ENCODE results near the gene FOXN1.
"Not testable (repeated sequence)": the region's sequence is repeated elsewhere in the genome, so short reads cannot be mapped to it uniquely, and the experiment has no call there.

FOXN1 gene

GRCh38 chr17:28521311-28522085 is 15.3 kb downstream of the FOXN1 start:
- peak overlapping the region; percentile 33 for H3K27ac ChIP-seq
- H3K79me2 ChIP-seq: no peaks in the 10 kb centered on the region
- no peaks in the 10 kb centered on the region for H3K36me3 ChIP-seq (ENCODE audit: control insufficient read depth, insufficient read depth, low read length)
- no peaks in the 10 kb centered on the region for H3K9me3 ChIP-seq (ENCODE audit: control insufficient read depth, low read length)
- peaks cover 21% of the 10 kb centered on the region for H3K4me1 ChIP-seq
- no peak overlapping the region for H3K9ac ChIP-seq
- H3K4me2 ChIP-seq (ENCODE audit: low read length): peak overlapping the region; percentile 50
- no peak overlapping the region for H3K4me3 ChIP-seq (ENCODE audit: low read depth, low read length)
- no peaks in the 10 kb centered on the region for H3K27me3 ChIP-seq (ENCODE audit: control insufficient read depth, insufficient read depth, low read length)
- peak overlapping the region; percentile 60 for H2AFZ ChIP-seq
- no peak for TF ChIP-seq CTCF (IDR thresholded peaks at IDR 0.05)

DNA sequence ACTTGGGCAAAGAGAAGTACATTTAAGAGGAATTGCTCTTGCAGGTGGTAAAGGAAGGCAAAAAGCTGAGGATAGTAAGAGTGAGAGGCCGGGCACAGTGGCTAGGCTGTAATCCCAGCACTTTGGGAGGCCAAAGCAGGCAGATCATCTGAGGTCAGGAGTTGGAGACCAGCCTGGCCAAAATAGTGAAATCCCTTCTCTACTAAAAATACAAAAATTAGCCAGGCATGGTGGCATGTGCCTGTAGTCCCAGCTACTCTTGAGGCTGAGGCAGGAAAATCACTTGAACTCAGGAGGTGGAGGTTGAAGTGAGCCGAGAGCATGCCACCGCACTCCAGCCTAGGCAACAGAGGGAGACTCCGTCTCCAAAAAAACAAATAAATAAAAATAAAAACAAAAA is 16.1 kb downstream of the FOXN1 start:
- H3K27me3 ChIP-seq (ENCODE audit: control insufficient read depth, insufficient read depth, low read length); H3K9ac ChIP-seq; H2AFZ ChIP-seq; H3K9me3 ChIP-seq (ENCODE audit: control insufficient read depth, low read length); H3K4me3 ChIP-seq (ENCODE audit: low read depth, low read length); H3K27ac ChIP-seq; H3K36me3 ChIP-seq (ENCODE audit: control insufficient read depth, insufficient read depth, low read length); H3K79me2 ChIP-seq; H3K4me2 ChIP-seq (ENCODE audit: low read length): not testable (repeated sequence)
- peaks cover 21% of the 10 kb centered on the region for H3K4me1 ChIP-seq

DNA sequence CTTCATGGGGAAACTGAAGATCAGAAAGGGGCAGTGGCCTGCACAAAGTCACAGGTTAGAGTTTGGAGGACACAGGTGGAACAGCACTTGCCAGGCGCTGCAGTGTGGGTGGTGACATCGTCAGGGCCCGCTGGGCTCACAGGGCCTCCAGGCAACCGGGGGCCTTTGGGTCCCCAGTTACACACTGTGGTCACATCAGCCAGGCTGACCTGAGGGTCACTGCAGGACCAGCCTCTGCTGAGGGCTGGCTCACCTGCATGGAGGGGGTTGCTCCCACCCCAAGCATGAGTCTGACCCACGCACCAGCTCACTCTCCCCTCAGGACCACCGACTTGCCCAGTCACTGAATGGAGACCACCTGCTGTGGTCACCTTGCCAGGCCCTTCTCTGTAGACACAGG is 17.0 kb downstream of the FOXN1 start:
- Histone ChIP-seq H3K4me1 (peaks cover 21% of the 10 kb centered on the region), H2AFZ (no peak overlapping the region), H3K4me3 (ENCODE audit: low read depth, low read length) (no peak overlapping the region), H3K9ac (no peak overlapping the region), H3K27me3 (ENCODE audit: control insufficient read depth, insufficient read depth, low read length) (no peaks in the 10 kb centered on the region), H3K4me2 (ENCODE audit: low read length) (no peak overlapping the region), H3K36me3 (ENCODE audit: control insufficient read depth, insufficient read depth, low read length) (no peaks in the 10 kb centered on the region), H3K9me3 (ENCODE audit: control insufficient read depth, low read length) (no peaks in the 10 kb centered on the region), H3K27ac (no peak overlapping the region), H3K79me2 (no peaks in the 10 kb centered on the region)
- TF ChIP-seq CTCF (IDR thresholded peaks at IDR 0.05): no peak

DNA sequence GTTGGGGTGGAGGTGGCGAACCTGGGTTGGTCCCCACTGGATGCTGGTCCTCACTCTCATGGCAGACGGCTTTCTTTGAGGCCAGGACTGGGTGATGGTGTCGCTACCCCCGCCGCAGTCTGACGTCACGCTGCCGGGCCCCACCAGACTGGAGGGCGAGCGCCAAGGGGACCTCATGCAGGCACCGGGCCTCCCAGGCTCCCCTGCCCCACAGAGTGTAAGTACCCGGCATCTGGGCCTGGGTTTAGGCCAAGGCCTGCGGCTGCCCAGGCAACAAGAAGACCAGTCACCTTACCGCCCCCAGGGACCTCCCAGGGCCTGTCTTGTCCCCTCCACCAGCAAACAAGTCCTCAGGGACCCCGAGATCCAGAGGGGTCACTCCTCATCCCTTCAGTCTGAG is 17.7 kb downstream of the FOXN1 start:
- TF ChIP-seq CTCF (IDR thresholded peaks at IDR 0.05): no peak
- Histone ChIP-seq H3K79me2 (no peaks in the 10 kb centered on the region), H3K4me2 (ENCODE audit: low read length) (no peak overlapping the region), H2AFZ (no peak overlapping the region), H3K36me3 (ENCODE audit: control insufficient read depth, insufficient read depth, low read length) (no peaks in the 10 kb centered on the region), H3K27me3 (ENCODE audit: control insufficient read depth, insufficient read depth, low read length) (no peaks in the 10 kb centered on the region), H3K27ac (no peak overlapping the region), H3K9me3 (ENCODE audit: control insufficient read depth, low read length) (no peaks in the 10 kb centered on the region), H3K4me1 (peaks cover 21% of the 10 kb centered on the region), H3K4me3 (ENCODE audit: low read depth, low read length) (no peak overlapping the region), H3K9ac (no peak overlapping the region)

DNA sequence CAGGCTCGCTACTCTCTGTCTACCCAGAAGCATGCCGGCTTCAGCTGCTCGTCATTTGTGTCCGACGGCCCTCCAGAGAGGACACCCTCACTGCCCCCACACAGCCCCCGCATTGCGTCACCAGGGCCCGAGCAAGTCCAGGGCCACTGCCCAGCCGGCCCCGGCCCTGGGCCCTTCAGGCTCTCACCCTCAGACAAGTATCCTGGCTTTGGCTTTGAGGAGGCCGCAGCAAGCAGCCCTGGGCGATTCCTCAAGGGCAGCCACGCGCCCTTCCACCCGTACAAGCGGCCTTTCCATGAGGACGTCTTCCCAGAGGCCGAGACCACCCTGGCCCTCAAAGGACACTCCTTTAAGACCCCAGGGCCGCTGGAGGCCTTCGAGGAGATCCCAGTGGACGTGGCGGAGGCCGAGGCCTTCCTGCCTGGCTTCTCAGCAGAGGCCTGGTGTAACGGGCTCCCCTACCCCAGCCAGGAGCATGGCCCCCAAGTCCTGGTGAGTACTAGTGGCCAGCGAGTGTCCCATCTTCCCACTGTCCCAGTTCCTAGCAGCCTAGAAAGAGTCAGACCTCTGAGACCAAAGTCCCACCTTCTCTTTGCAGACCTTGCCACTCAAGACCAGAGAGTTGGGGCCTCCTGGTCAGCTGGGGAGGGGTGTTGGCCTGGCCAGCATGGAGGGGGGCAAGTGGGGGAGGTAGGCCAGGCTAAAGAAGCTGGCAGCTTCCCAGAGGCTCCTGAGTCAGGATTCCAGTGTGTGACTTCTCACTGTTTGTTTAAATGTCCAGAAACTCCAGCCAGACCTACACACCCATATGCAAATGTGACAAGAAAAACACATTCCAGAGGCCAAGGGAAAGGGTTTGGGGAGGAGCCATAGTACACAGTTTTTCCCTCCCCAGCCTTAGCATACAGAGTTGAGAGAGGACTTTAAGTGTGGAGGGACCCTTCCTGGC is 18.6 kb downstream of the FOXN1 start:
- Histone ChIP-seq H3K4me3 (ENCODE audit: low read depth, low read length) (no peak overlapping the region), H3K27ac (no peak overlapping the region), H3K9ac (no peak overlapping the region), H3K36me3 (ENCODE audit: control insufficient read depth, insufficient read depth, low read length) (no peaks in the 10 kb centered on the region), H3K4me2 (ENCODE audit: low read length) (no peak overlapping the region), H2AFZ (peak overlapping the region; percentile 48), H3K27me3 (ENCODE audit: control insufficient read depth, insufficient read depth, low read length) (no peaks in the 10 kb centered on the region), H3K79me2 (no peaks in the 10 kb centered on the region), H3K4me1 (peaks cover 21% of the 10 kb centered on the region), H3K9me3 (ENCODE audit: control insufficient read depth, low read length) (no peaks in the 10 kb centered on the region)
- TF ChIP-seq CTCF (IDR thresholded peaks at IDR 0.05): no peak

Data from parathyroid adenoma (tissue), 2 donors.